Lung (tissue), 12 donors: ENCODE data around the gene FBLN1. TPM values are rescaled to one million over a fixed set of nuclear protein-coding genes. Genes with fewer than 3 reads are reported as not detected.

Experiments used
- ATAC-seq: fragments of 200-7000 bp; cut with Tn5 transposase; one replicate; pipeline ENCODE4 v1.9.1; 2020; ENCODE audit warnings: moderate number of reproducible peaks; ENCODE audit not compliant: insufficient read depth, low FRiP score
- DNase-seq, 3 donors: peaks; one replicate each; pipeline ENCODE4 v3.0.0-alpha.2; 2013 to 2017
- H3K27ac ChIP-seq, 2 donors: one replicate each; pipeline ENCODE4 v1.5.1; 2013; ENCODE audit warnings: mild to moderate bottlenecking in 2 of 2, moderate library complexity in 2 of 2, control low read depth in 1 of 2, inconsistent platforms in 1 of 2, low read depth in 1 of 2, low read length in 1 of 2
- H3K27me3 ChIP-seq, 3 donors: one replicate each; pipeline ENCODE4 v1.5.1; 2013; ENCODE audit warnings: low read length in 2 of 3; ENCODE audit not compliant: control insufficient read depth in 3 of 3, insufficient read depth in 3 of 3
- H3K36me3 ChIP-seq, 4 donors: one replicate each; pipeline ENCODE4 v1.5.1; 2013; ENCODE audit warnings: low read length in 4 of 4, mild to moderate bottlenecking in 1 of 4, moderate library complexity in 1 of 4; ENCODE audit not compliant: control insufficient read depth in 4 of 4, insufficient read depth in 4 of 4
- H3K4me1 ChIP-seq, 5 donors: one replicate each; pipeline ENCODE4 v1.5.1; 2013; ENCODE audit warnings: low read length in 5 of 5, mild to moderate bottlenecking in 2 of 5, moderate library complexity in 1 of 5; ENCODE audit not compliant: control insufficient read depth in 5 of 5, insufficient read depth in 5 of 5
- H3K4me3 ChIP-seq: one replicate; pipeline ENCODE4 v1.5.1; 2013; ENCODE audit warnings: mild to moderate bottlenecking, control low read depth, moderate library complexity
- H3K9ac ChIP-seq, 2 donors: one replicate each; pipeline ENCODE4 v1.5.1; 2013; ENCODE audit warnings: low read length in 2 of 2, control low read depth in 1 of 2; ENCODE audit not compliant: insufficient read depth in 1 of 2
- H3K9me3 ChIP-seq, 4 donors: one replicate each; pipeline ENCODE4 v1.5.1; 2013; ENCODE audit warnings: low read length in 3 of 4, mild to moderate bottlenecking in 1 of 4, moderate library complexity in 1 of 4; ENCODE audit not compliant: control insufficient read depth in 4 of 4, insufficient read depth in 3 of 4
- CTCF ChIP-seq: IDR thresholded peaks from 2 replicates; pipeline ENCODE4 v1.5.1; 2012; ENCODE audit warnings: mild to moderate bottlenecking; ENCODE audit errors: control extremely low read depth, extremely low read depth
- WGBS, 2 donors: extraction: QIAGEN DNeasy Blood & Tissue Kit; methylation state at CpG; one replicate each; pipeline ENCODE4 v1.1.7; 2013; 5-methylcytosine and 5-hydroxymethylcytosine counted together
- polyA plus RNA-seq, 2 donors: library from polyadenylated mRNA; stranded (reverse); fragments of 200-250 nt; gene quantifications; one replicate each; pipeline ENCODE4 v1.2.1, GENCODE V29; 2013
- total RNA-seq, 2 donors: library from RNA; depleted of rRNA in 1 of 2; stranded (reverse); fragments of >200 nt in 1 of 2; gene quantifications; one replicate each; pipeline ENCODE4 v1.2.1, GENCODE V29; 2014 to 2021
- donor health status: control.
- donor health status: control.
- donor health status: Bipolar disorder and iron deficiency.
- donor health status: healthy.
- donor health status: DM: yes; HTN: yes; CAD: no.

The FBLN1 gene
- total and polyA plus RNA-seq, 4 donors: 82.7 to 357 (median 233) TPM

- WGBS, 2 donors: 91 to 93% methylated on average over 22 of the region's 22 CpGs
- Histone ChIP-seq H3K27ac (no peak overlapping the region), H3K9me3 (peaks cover 0 to 3% (median 0%) of the 10 kb centered on the region in 4 donors), H3K4me3 (no peak overlapping the region), H3K4me1 (peaks cover 0 to 5% (median 0%) of the 10 kb centered on the region in 5 donors), H3K36me3 (peaks cover 0 to 60% (median 19%) of the 10 kb centered on the region in 4 donors), H3K27me3 (no peaks in the 10 kb centered on the region), H3K9ac (no peak overlapping the region)
- no peak for TF ChIP-seq CTCF
- DNase-seq (peak in 1 of 3 donors; percentile 46), ATAC-seq (no peak)
These were observed 97.3 kb downstream of the FBLN1 start for GRCh38 chr22:45599836-45600577.

DNA sequence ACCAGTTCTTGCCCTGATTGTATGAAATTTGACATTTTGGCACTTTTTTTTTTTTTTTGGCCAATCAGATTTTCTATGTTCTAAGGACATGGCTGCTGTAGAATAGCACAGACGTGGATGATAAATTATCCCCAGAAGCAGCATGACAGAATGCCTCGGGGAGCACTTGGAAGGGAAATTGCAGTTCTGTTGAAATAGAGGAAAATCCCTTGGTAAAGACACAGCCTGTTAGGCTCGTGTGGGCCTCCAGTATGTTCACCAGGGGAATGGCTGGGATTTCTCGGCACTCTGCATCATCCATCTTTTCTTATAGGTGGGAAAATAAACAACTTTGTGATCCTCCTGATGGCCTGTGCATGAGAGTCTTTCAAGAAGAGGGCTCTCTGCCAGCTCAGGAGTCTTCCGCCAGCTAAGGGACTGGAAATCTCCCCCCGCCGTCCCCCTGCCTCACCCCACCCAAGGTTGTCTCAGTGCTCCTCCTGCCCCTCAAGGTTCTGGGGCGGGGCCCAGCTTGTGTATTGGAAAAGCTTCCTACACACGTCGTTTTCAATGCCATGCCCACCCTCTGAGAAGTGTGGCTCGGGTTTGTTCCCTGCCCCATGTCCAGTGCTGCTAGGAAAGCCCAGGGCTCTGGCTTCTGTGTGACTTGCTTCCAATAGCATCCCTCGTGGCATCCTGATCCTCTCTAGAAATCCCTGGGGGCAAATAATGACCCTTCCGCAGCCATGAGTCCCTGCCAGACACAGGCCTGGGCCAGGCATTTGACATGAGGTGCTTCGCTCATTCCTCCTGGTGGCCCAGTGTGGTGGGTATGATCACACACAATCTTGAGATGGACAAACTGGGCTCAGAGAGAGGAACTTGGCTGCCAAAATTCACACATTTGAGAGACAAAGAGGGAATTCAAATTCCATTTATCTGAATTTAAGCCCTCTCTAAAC lies 98.4 kb downstream of the FBLN1 start:
- TF ChIP-seq CTCF: no peak
- ATAC-seq (no peak), DNase-seq (no peak)
- 71 to 75% methylated on average over 14 of the region's 14 CpGs for WGBS, 2 donors
- peaks cover 0 to 3% (median 0%) of the 10 kb centered on the region in 4 donors for H3K9me3 ChIP-seq
- no peak overlapping the region for H3K4me3 ChIP-seq
- H3K9ac ChIP-seq: no peak overlapping the region
- H3K27me3 ChIP-seq: no peaks in the 10 kb centered on the region
- peaks cover 0 to 60% (median 22%) of the 10 kb centered on the region in 4 donors for H3K36me3 ChIP-seq
- H3K4me1 ChIP-seq: peaks cover 0 to 5% (median 0%) of the 10 kb centered on the region in 5 donors
- no peak overlapping the region for H3K27ac ChIP-seq

- Histone ChIP-seq H3K9ac (no peak overlapping the region), H3K4me1 (peaks cover 0 to 5% (median 0%) of the 10 kb centered on the region in 5 donors), H3K27ac (no peak overlapping the region), H3K4me3 (no peak overlapping the region), H3K9me3 (peaks cover 0 to 3% (median 0%) of the 10 kb centered on the region in 4 donors), H3K36me3 (peaks cover 0 to 57% (median 21%) of the 10 kb centered on the region in 4 donors), H3K27me3 (no peaks in the 10 kb centered on the region)
- WGBS, 2 donors: 72 to 80% methylated on average over 10 of the region's 10 CpGs
- TF ChIP-seq CTCF: no peak
- ATAC-seq (no peak), DNase-seq (no peak)
These were observed 99.5 kb downstream of the FBLN1 start for GRCh38 chr22:45602004-45602733.
